ENCODE measurements around the gene VTI1A. TPM values are rescaled to one million over a fixed set of nuclear protein-coding genes. Genes with fewer than 3 reads are reported as not detected.

VTI1A gene
- total and polyA plus RNA-seq, 2 of the 8 experiments (the other 6 are each of a cell fraction or from before 2014, with no cell fraction given): 6.0 to 20.0 TPM

- H3K23ac ChIP-seq (ENCODE audit: insufficient read length): no peak overlapping the region
- no peaks in the 10 kb centered on the region for H3K79me2 ChIP-seq (ENCODE audit: control insufficient read depth in 1 of 2, insufficient read depth in 2 of 2, low read length in 2 of 2)
- no peaks in the 10 kb centered on the region for H4K20me1 ChIP-seq (replicated peaks in 1 of 2; ENCODE audit: control insufficient read depth in 1 of 2, insufficient read depth in 2 of 2, low read length in 2 of 2)
- no peak overlapping the region for H3K56ac ChIP-seq (replicated peaks; ENCODE audit: insufficient read length, low read depth, low read length)
- no peak overlapping the region for H2BK20ac ChIP-seq (ENCODE audit: low read length)
- no peak overlapping the region for H3K4me3 ChIP-seq (ENCODE audit: extremely low read depth in 1 of 4, insufficient read depth in 2 of 4, low read depth in 3 of 4, low read length in 4 of 4)
- H3K27ac ChIP-seq (ENCODE audit: low read depth, low read length): no peak overlapping the region
- no peaks in the 10 kb centered on the region for H3K36me3 ChIP-seq (ENCODE audit: control insufficient read depth in 2 of 4, insufficient read depth in 4 of 4, low read length in 3 of 4)
- H3K4me2 ChIP-seq (ENCODE audit: insufficient read depth in 1 of 2, low read depth in 2 of 2, low read length in 2 of 2): no peak overlapping the region
- no peak overlapping the region for H4K5ac ChIP-seq (ENCODE audit: insufficient read length, low read depth, low read length)
- no peak overlapping the region for H3K9ac ChIP-seq (replicated peaks in 1 of 4; ENCODE audit: extremely low read depth in 1 of 4, low read depth in 3 of 4, low read length in 3 of 4)
- H4K91ac ChIP-seq (replicated peaks; ENCODE audit: insufficient read length, low read length): peak overlapping the region; percentile 18
- H3K4me1 ChIP-seq (replicated peaks in 1 of 4; ENCODE audit: control insufficient read depth in 3 of 4, insufficient read depth in 4 of 4, low read length in 3 of 4): peaks cover 9 to 18% (median 15%) of the 10 kb centered on the region in 4 experiments
- no peak overlapping the region; the same call in 1 of the 2 replicates for H3K18ac ChIP-seq (ENCODE audit: extremely low read depth, low read length)
- no peaks in the 10 kb centered on the region for H3K9me3 ChIP-seq (ENCODE audit: insufficient read depth in 2 of 2, low read depth in 1 of 2, low read length in 1 of 2)
- no peaks in the 10 kb centered on the region for H3K23me2 ChIP-seq (ENCODE audit: low read depth, low read length)
- no peak overlapping the region for H3K14ac ChIP-seq (ENCODE audit: insufficient read length)
- no peak overlapping the region for H2BK12ac ChIP-seq (ENCODE audit: low read depth, low read length)
- H2AK5ac ChIP-seq (ENCODE audit: low read depth, low read length): no peak overlapping the region
- no peak overlapping the region for H4K8ac ChIP-seq (ENCODE audit: extremely low read depth, insufficient read depth, low read length)
- DNase-seq (ENCODE audit: low read depth in 1 of 2, low spot score in 2 of 2) (peak in 1 of 2 experiments; percentile 37), FAIRE-seq (no peak)
- H3K79me1 ChIP-seq (ENCODE audit: low read depth, low read length): no peaks in the 10 kb centered on the region
- H2AFZ ChIP-seq (ENCODE audit: low read length): no peak overlapping the region
- H3K4ac ChIP-seq (replicated peaks; ENCODE audit: insufficient read length, low read depth, low read length): no peak overlapping the region
- CTCF ChIA-PET (ENCODE audit: partially characterized antibody): no interaction called here
- POLR2A ChIA-PET (ENCODE audit: partially characterized antibody): no interaction called here
- 89% methylated on average over 8 of the region's 8 CpGs; no CpG with 5 or more reads in 1 of the 2 experiments for WGBS, 2 experiments (ENCODE audit: extremely low coverage in 1 of 2, insufficient coverage in 1 of 2, insufficient read length in 1 of 2, insufficient replicate concordance in 2 of 2, low coverage in 1 of 2, low lambda C conversion rate in 2 of 2, missing lambda C conversion rate in 1 of 2)
- no peak overlapping the region for H2BK5ac ChIP-seq (ENCODE audit: low read depth, low read length)
- no peak overlapping the region for H2BK120ac ChIP-seq (replicated peaks; ENCODE audit: low read depth, low read length)
- H2BK15ac ChIP-seq (ENCODE audit: low read length): peak overlapping the region; percentile 89; the same call in 1 of the 2 replicates
- H3K27me3 ChIP-seq (replicated peaks in 1 of 4; ENCODE audit: control insufficient read depth in 3 of 4, extremely low read depth in 1 of 4, insufficient read depth in 3 of 4, low read length in 3 of 4): no peaks in the 10 kb centered on the region
- TF ChIP-seq BRCA1 (IDR thresholded peaks at IDR 0.05; ENCODE audit: low read depth, low read length): no peak
- no peak for TF ChIP-seq EGR1 (IDR thresholded peaks at IDR 0.05; ENCODE audit: borderline replicate concordance, low read depth, low read length)
- TF ChIP-seq POLR2AphosphoS5 (IDR thresholded peaks at IDR 0.05; ENCODE audit: low read depth, low read length): no peak
- TF ChIP-seq TEAD4 (IDR thresholded peaks at IDR 0.05; ENCODE audit: low read depth, low read length): no peak
- no peak for TF ChIP-seq CEBPB (IDR thresholded peaks at IDR 0.05; ENCODE audit: low read depth, low read length)
- TF ChIP-seq JUND (IDR thresholded peaks at IDR 0.05; ENCODE audit: low read length): no peak
- TF ChIP-seq CTBP2 (IDR thresholded peaks at IDR 0.05; ENCODE audit: borderline replicate concordance, insufficient read depth, insufficient read length, low read length): no peak
- TF ChIP-seq HDAC6 (IDR thresholded peaks at IDR 0.05; ENCODE audit: low read depth, low read length): no peak
- no peak for TF ChIP-seq EP300 (IDR thresholded peaks at IDR 0.05; ENCODE audit: borderline replicate concordance in 1 of 2, low read depth in 2 of 2, low read length in 2 of 2)
- TF ChIP-seq, protein P1, sequence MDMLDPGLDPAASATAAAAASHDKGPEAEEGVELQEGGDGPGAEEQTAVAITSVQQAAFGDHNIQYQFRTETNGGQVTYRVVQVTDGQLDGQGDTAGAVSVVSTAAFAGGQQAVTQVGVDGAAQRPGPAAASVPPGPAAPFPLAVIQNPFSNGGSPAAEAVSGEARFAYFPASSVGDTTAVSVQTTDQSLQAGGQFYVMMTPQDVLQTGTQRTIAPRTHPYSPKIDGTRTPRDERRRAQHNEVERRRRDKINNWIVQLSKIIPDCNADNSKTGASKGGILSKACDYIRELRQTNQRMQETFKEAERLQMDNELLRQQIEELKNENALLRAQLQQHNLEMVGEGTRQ (IDR thresholded peaks at IDR 0.05; ENCODE audit: low read length): no peak
- TF ChIP-seq MAFK (IDR thresholded peaks at IDR 0.05; ENCODE audit: low read depth, low read length): no peak
Measured at GRCh38 chr10:112799726-112800510, 352.9 kb downstream of the VTI1A start.
